ENCODE results near the gene CRB2.
A peak's percentile ranks its signal among the peaks of the same experiment; 100 is the strongest.

Gene CRB2

DNA sequence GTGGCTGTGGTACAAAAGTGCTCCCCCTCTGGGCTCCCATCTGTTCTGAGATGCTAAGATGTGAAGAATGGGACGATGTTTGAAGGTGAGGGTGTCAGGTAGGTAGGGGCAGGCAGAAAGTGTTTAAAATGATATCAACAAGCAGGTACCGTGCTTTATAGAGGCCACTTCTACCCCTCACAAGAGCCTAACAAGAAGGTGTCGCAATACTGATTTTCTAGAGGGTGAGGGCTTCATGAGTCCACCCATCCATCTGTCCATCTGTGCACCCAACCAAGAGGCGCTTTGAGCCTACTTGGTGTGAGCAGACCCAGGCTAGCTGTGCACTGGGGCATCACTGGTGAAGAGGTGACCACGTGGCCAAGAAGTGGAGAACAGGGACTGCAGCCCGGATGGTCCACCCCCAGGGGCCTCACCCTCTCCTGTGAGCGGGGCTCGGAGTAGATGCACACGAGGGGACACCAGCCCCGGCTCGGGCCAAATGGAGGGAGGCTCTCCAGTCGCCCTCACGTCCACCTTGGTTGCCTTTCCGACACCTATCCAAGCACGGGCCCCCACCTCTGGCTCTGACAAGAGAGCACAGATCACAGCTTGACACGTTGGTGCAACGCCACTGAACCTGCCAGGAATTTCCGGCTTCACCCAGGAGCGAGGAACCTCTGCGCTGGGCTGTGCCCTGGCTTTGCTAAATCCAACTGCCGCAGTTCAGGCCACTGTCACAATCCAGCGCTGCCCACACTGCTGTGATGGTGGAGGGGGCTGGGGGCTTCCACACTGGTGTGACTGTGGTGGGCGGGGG lies 34.5 kb downstream of the CRB2 start:
- Histone ChIP-seq H2BK120ac (ENCODE audit: low read depth, low read length) (no peak overlapping the region), H3K4me2 (ENCODE audit: insufficient read depth, low read length, poor library complexity, severe bottlenecking) (no peak overlapping the region), H2AFZ (ENCODE audit: low read length) (no peak overlapping the region), H2AK5ac (ENCODE audit: low read depth, low read length) (peak overlapping the region; percentile 64), H3K4me1 (ENCODE audit: control insufficient read depth in 2 of 2, insufficient read depth in 1 of 2, low read depth in 1 of 2, low read length in 2 of 2) (peaks cover 5 to 37% of the 10 kb centered on the region in 2 donors), H3K4me3 (ENCODE audit: low read length in 2 of 2) (no peak overlapping the region), H3K9ac (ENCODE audit: low read depth, low read length, poor library complexity) (no peak overlapping the region), H3K23ac (ENCODE audit: low read depth, low read length, poor library complexity) (no peak overlapping the region), H3K18ac (ENCODE audit: low read length) (peak overlapping the region; percentile 61), H2BK12ac (ENCODE audit: low read length) (no peak overlapping the region), H4K91ac (ENCODE audit: low read depth, low read length, poor library complexity) (no peak overlapping the region), H2BK5ac (ENCODE audit: low read length) (no peak overlapping the region), H3K14ac (ENCODE audit: low read length) (peak overlapping the region; percentile 65), H3K27me3 (ENCODE audit: control insufficient read depth in 3 of 3, insufficient read depth in 3 of 3, low read depth in 1 of 3, low read length in 3 of 3) (no peaks in the 10 kb centered on the region), H3K9me3 (replicated peaks in 1 of 2; ENCODE audit: control insufficient read depth in 2 of 2, insufficient read depth in 1 of 2, low read depth in 1 of 2, low read length in 2 of 2) (peaks cover 2 to 6% of the 10 kb centered on the region in 2 donors), H2BK15ac (ENCODE audit: low read length) (no peak overlapping the region), H3K79me1 (ENCODE audit: low read depth, low read length) (no peaks in the 10 kb centered on the region), H3K27ac (replicated peaks; ENCODE audit: low read length) (no peak overlapping the region), H3K36me3 (replicated peaks in 1 of 2; ENCODE audit: control insufficient read depth in 2 of 2, insufficient read depth in 2 of 2, low read length in 2 of 2) (no peaks in the 10 kb centered on the region), H3K4ac (ENCODE audit: low read length) (no peak overlapping the region), H4K8ac (ENCODE audit: low read depth, low read length) (no peak overlapping the region)
- no CpG with 5 or more reads among the region's 23 CpGs for WGBS, 2 donors (ENCODE audit: extremely low coverage in 2 of 2, insufficient read length in 2 of 2, insufficient replicate concordance in 1 of 2)
- no peak for DNase-seq (ENCODE audit: low spot score)

DNA sequence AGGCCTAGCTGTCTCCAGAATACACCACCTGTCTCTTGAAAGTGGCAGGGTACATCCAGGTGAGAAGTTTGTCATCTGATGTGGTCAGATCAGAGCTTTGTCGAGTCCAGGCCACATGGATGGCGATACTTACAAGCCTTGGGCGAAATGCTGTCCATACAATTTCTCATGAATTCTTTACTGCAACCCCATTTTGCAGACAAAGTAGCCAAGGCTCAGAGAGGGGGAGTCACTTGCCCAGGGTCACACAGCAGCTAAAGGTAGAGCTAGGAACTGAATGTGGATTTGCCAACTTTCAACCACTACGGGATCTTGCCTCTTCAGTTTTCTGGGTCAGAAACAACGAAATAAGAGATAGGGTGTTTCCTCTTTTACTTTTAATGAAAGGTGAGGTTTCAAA lies 35.2 kb downstream of the CRB2 start:
- Histone ChIP-seq H4K91ac (ENCODE audit: low read depth, low read length, poor library complexity) (peak overlapping the region; percentile 25), H2BK5ac (ENCODE audit: low read length) (no peak overlapping the region), H3K27me3 (ENCODE audit: control insufficient read depth in 3 of 3, insufficient read depth in 3 of 3, low read depth in 1 of 3, low read length in 3 of 3) (no peaks in the 10 kb centered on the region), H3K4me1 (ENCODE audit: control insufficient read depth in 2 of 2, insufficient read depth in 1 of 2, low read depth in 1 of 2, low read length in 2 of 2) (peaks cover 12 to 35% of the 10 kb centered on the region in 2 donors), H3K14ac (ENCODE audit: low read length) (no peak overlapping the region), H2AK5ac (ENCODE audit: low read depth, low read length) (no peak overlapping the region), H3K18ac (ENCODE audit: low read length) (no peak overlapping the region), H3K23ac (ENCODE audit: low read depth, low read length, poor library complexity) (no peak overlapping the region), H2BK15ac (ENCODE audit: low read length) (no peak overlapping the region), H3K36me3 (replicated peaks in 1 of 2; ENCODE audit: control insufficient read depth in 2 of 2, insufficient read depth in 2 of 2, low read length in 2 of 2) (no peaks in the 10 kb centered on the region), H3K4ac (ENCODE audit: low read length) (no peak overlapping the region), H3K79me1 (ENCODE audit: low read depth, low read length) (no peaks in the 10 kb centered on the region), H4K8ac (ENCODE audit: low read depth, low read length) (no peak overlapping the region), H2AFZ (ENCODE audit: low read length) (no peak overlapping the region), H3K9me3 (replicated peaks in 1 of 2; ENCODE audit: control insufficient read depth in 2 of 2, insufficient read depth in 1 of 2, low read depth in 1 of 2, low read length in 2 of 2) (peaks cover 2 to 6% of the 10 kb centered on the region in 2 donors), H2BK120ac (ENCODE audit: low read depth, low read length) (no peak overlapping the region), H2BK12ac (ENCODE audit: low read length) (no peak overlapping the region), H3K27ac (replicated peaks; ENCODE audit: low read length) (no peak overlapping the region), H3K9ac (ENCODE audit: low read depth, low read length, poor library complexity) (no peak overlapping the region), H3K4me2 (ENCODE audit: insufficient read depth, low read length, poor library complexity, severe bottlenecking) (no peak overlapping the region), H3K4me3 (ENCODE audit: low read length in 2 of 2) (no peak overlapping the region)
- WGBS, 2 donors (ENCODE audit: extremely low coverage in 2 of 2, insufficient read length in 2 of 2, insufficient replicate concordance in 1 of 2): no CpG with 5 or more reads among the region's 5 CpGs
- DNase-seq (ENCODE audit: low spot score): no peak

DNA sequence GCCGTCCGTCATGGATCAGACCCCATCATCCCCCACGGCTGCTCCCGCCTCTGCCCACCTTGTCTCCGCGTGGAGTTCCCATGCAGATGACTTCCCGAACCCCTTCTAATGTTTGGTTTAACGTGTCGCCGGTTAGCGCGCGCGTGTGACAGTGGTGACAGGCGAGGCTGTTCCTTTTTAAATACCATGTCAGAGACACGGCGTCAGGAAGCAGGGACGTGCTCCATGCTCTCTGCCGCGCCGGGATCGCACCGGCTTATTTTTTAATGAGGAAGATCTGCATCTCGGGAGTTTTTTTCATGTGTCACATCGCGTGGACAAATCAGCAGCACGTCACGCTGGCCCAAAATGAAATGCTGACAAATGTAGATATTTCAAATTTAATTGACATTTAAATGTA lies 35.9 kb downstream of the CRB2 start:
- H4K91ac ChIP-seq (ENCODE audit: low read depth, low read length, poor library complexity): no peak overlapping the region
- no peak for DNase-seq (ENCODE audit: low spot score)
- no peak overlapping the region for H3K23ac ChIP-seq (ENCODE audit: low read depth, low read length, poor library complexity)
- H3K27me3 ChIP-seq (ENCODE audit: control insufficient read depth in 3 of 3, insufficient read depth in 3 of 3, low read depth in 1 of 3, low read length in 3 of 3): no peaks in the 10 kb centered on the region
- H4K8ac ChIP-seq (ENCODE audit: low read depth, low read length): no peak overlapping the region
- no peaks in the 10 kb centered on the region for H3K36me3 ChIP-seq (replicated peaks in 1 of 2; ENCODE audit: control insufficient read depth in 2 of 2, insufficient read depth in 2 of 2, low read length in 2 of 2)
- H3K18ac ChIP-seq (ENCODE audit: low read length): peak overlapping the region; percentile 13
- H3K9me3 ChIP-seq (replicated peaks in 1 of 2; ENCODE audit: control insufficient read depth in 2 of 2, insufficient read depth in 1 of 2, low read depth in 1 of 2, low read length in 2 of 2): peaks cover 2 to 6% of the 10 kb centered on the region in 2 donors
- H3K9ac ChIP-seq (ENCODE audit: low read depth, low read length, poor library complexity): no peak overlapping the region
- no peak overlapping the region for H2AFZ ChIP-seq (ENCODE audit: low read length)
- WGBS, 2 donors (ENCODE audit: extremely low coverage in 2 of 2, insufficient read length in 2 of 2, insufficient replicate concordance in 1 of 2): no CpG with 5 or more reads among the region's 28 CpGs
- H3K79me1 ChIP-seq (ENCODE audit: low read depth, low read length): no peaks in the 10 kb centered on the region
- no peak overlapping the region for H3K14ac ChIP-seq (ENCODE audit: low read length)
- no peak overlapping the region for H3K4me2 ChIP-seq (ENCODE audit: insufficient read depth, low read length, poor library complexity, severe bottlenecking)
- H3K4me3 ChIP-seq (ENCODE audit: low read length in 2 of 2): no peak overlapping the region
- no peak overlapping the region for H3K4ac ChIP-seq (ENCODE audit: low read length)
- H2BK120ac ChIP-seq (ENCODE audit: low read depth, low read length): no peak overlapping the region
- H3K27ac ChIP-seq (replicated peaks; ENCODE audit: low read length): no peak overlapping the region
- H2BK5ac ChIP-seq (ENCODE audit: low read length): no peak overlapping the region
- H2BK15ac ChIP-seq (ENCODE audit: low read length): no peak overlapping the region
- H2BK12ac ChIP-seq (ENCODE audit: low read length): no peak overlapping the region
- H2AK5ac ChIP-seq (ENCODE audit: low read depth, low read length): no peak overlapping the region
- peaks cover 13 to 30% of the 10 kb centered on the region in 2 donors for H3K4me1 ChIP-seq (ENCODE audit: control insufficient read depth in 2 of 2, insufficient read depth in 1 of 2, low read depth in 1 of 2, low read length in 2 of 2)

DNA sequence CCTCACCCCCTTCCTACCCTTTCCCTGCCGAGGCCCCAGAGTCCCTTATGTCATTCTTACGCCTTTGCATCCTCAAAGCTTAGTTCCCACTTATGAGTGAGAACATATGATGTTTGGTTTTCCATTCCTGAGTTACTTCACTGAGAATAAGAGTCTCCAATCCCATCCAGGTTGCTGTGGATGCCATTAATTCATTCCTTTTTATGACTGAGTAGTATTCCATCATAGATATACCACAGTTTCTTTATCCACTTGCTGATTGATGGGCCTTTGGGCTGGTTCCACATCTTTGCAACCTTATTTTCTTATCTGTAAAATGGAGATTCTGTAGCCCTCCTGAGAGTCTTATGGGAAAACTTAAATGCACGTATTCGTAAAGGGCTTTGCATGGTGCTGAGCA lies 36.8 kb downstream of the CRB2 start:
- Histone ChIP-seq H3K18ac (ENCODE audit: low read length) (no peak overlapping the region), H3K4me3 (ENCODE audit: low read length in 2 of 2) (no peak overlapping the region), H3K9ac (ENCODE audit: low read depth, low read length, poor library complexity) (no peak overlapping the region), H2BK5ac (ENCODE audit: low read length) (no peak overlapping the region), H3K4me2 (ENCODE audit: insufficient read depth, low read length, poor library complexity, severe bottlenecking) (no peak overlapping the region), H4K8ac (ENCODE audit: low read depth, low read length) (no peak overlapping the region), H2AK5ac (ENCODE audit: low read depth, low read length) (no peak overlapping the region), H2BK120ac (ENCODE audit: low read depth, low read length) (no peak overlapping the region), H2BK12ac (ENCODE audit: low read length) (no peak overlapping the region), H3K27me3 (ENCODE audit: control insufficient read depth in 3 of 3, insufficient read depth in 3 of 3, low read depth in 1 of 3, low read length in 3 of 3) (no peaks in the 10 kb centered on the region), H2AFZ (ENCODE audit: low read length) (no peak overlapping the region), H3K4ac (ENCODE audit: low read length) (no peak overlapping the region), H3K14ac (ENCODE audit: low read length) (no peak overlapping the region), H3K79me1 (ENCODE audit: low read depth, low read length) (no peaks in the 10 kb centered on the region), H3K36me3 (replicated peaks in 1 of 2; ENCODE audit: control insufficient read depth in 2 of 2, insufficient read depth in 2 of 2, low read length in 2 of 2) (no peaks in the 10 kb centered on the region), H3K9me3 (replicated peaks in 1 of 2; ENCODE audit: control insufficient read depth in 2 of 2, insufficient read depth in 1 of 2, low read depth in 1 of 2, low read length in 2 of 2) (peaks cover 2 to 6% of the 10 kb centered on the region in 2 donors), H3K27ac (replicated peaks; ENCODE audit: low read length) (no peak overlapping the region), H4K91ac (ENCODE audit: low read depth, low read length, poor library complexity) (no peak overlapping the region), H2BK15ac (ENCODE audit: low read length) (no peak overlapping the region), H3K4me1 (ENCODE audit: control insufficient read depth in 2 of 2, insufficient read depth in 1 of 2, low read depth in 1 of 2, low read length in 2 of 2) (peaks cover 13 to 26% of the 10 kb centered on the region in 2 donors), H3K23ac (ENCODE audit: low read depth, low read length, poor library complexity) (no peak overlapping the region)
- no CpG with 5 or more reads among the region's 4 CpGs for WGBS, 2 donors (ENCODE audit: extremely low coverage in 2 of 2, insufficient read length in 2 of 2, insufficient replicate concordance in 1 of 2)
- no peak for DNase-seq (ENCODE audit: low spot score)

Data from neuronal stem cell (in vitro differentiated cells).